Fibroblast of peridontal ligament (primary cell): ENCODE data around the gene RPS8.
"Not testable (repeated sequence)": the region's sequence is repeated elsewhere in the genome, so short reads cannot be mapped to it uniquely, and the experiment has no call there.

ENCODE experiments used
- DNase-seq: peaks from one replicate; pipeline ENCODE4 v3.0.0-alpha.2; 2010; ENCODE audit errors: extremely low read depth

RPS8 gene

GRCh38 chr1:44820328-44821239 is 45.2 kb downstream of the RPS8 start:
- no peak for DNase-seq

- DNase-seq, result no peak
Measured at GRCh38 chr1:44821240-44821715, 45.9 kb downstream of the RPS8 start.

GRCh38 chr1:44822131-44822701 is 46.9 kb downstream of the RPS8 start:
- no peak for DNase-seq

- no peak for DNase-seq
Measured at GRCh38 chr1:44822981-44823451, 47.7 kb downstream of the RPS8 start.

GRCh38 chr1:44824392-44824791 is 49.1 kb downstream of the RPS8 start:
- not testable (repeated sequence) for DNase-seq

GRCh38 chr1:44826375-44827196 is 51.2 kb downstream of the RPS8 start:
- no peak for DNase-seq

GRCh38 chr1:44827197-44828002 is 52.1 kb downstream of the RPS8 start:
- no peak for DNase-seq

- no peak for DNase-seq
Measured at GRCh38 chr1:44828003-44828651, 52.8 kb downstream of the RPS8 start.
